Measurements from ENCODE around the gene FAM186B. TPM values are rescaled to one million over a fixed set of nuclear protein-coding genes. Genes with fewer than 3 reads are reported as not detected.

Gene FAM186B
- total and polyA plus RNA-seq, 2 of the 13 experiments (the other 11 are each of a cell fraction or from before 2014, with no cell fraction given): 0.07 to 0.20 TPM

- TF ChIP-seq ATF2 (CRISPR knock-in tag; IDR thresholded peaks at IDR 0.05) (no peak), ZNF510 (CRISPR knock-in tag; IDR thresholded peaks at IDR 0.05; ENCODE audit: low read depth) (no peak), ZNF580 (CRISPR knock-in tag; IDR thresholded peaks at IDR 0.05; ENCODE audit: borderline replicate concordance, low read depth) (no peak), MAFG (CRISPR knock-in tag; IDR thresholded peaks at IDR 0.05) (no peak), ZNF543 (CRISPR knock-in tag; IDR thresholded peaks at IDR 0.05) (no peak), ZNF83 (CRISPR knock-in tag; IDR thresholded peaks at IDR 0.05; ENCODE audit: borderline replicate concordance) (no peak), PITX1 (CRISPR knock-in tag; IDR thresholded peaks at IDR 0.05) (no peak), ZNF674 (CRISPR knock-in tag; IDR thresholded peaks at IDR 0.05; ENCODE audit: low read depth) (no peak), NONO (IDR thresholded peaks at IDR 0.05) (no peak), NONO (CRISPR knock-in tag; conservative IDR thresholded peaks at IDR 0.05) (no peak), REST (IDR thresholded peaks at IDR 0.05; ENCODE audit: borderline replicate concordance in 1 of 2, low read depth in 1 of 2, low read length in 2 of 2) (no peak), SSRP1 (CRISPR knock-in tag; IDR thresholded peaks at IDR 0.05) (no peak), HNF1B (CRISPR knock-in tag; IDR thresholded peaks at IDR 0.05) (peak; percentile 16; the same call in 1 of the 2 replicates), TMF1 (CRISPR knock-in tag; IDR thresholded peaks at IDR 0.05; ENCODE audit: low read depth) (no peak), ZBTB7B (CRISPR knock-in tag; IDR thresholded peaks at IDR 0.05) (no peak)
Observed at GRCh38 chr12:49553512-49554088, 51.8 kb downstream of the FAM186B start (continued).
